ENCODE data around the gene RRBP1. TPM values are rescaled to one million over a fixed set of nuclear protein-coding genes. Genes with fewer than 3 reads are reported as not detected.

The RRBP1 gene
- total RNA-seq, 1 donor from 2014 or later, result 101 TPM

DNA sequence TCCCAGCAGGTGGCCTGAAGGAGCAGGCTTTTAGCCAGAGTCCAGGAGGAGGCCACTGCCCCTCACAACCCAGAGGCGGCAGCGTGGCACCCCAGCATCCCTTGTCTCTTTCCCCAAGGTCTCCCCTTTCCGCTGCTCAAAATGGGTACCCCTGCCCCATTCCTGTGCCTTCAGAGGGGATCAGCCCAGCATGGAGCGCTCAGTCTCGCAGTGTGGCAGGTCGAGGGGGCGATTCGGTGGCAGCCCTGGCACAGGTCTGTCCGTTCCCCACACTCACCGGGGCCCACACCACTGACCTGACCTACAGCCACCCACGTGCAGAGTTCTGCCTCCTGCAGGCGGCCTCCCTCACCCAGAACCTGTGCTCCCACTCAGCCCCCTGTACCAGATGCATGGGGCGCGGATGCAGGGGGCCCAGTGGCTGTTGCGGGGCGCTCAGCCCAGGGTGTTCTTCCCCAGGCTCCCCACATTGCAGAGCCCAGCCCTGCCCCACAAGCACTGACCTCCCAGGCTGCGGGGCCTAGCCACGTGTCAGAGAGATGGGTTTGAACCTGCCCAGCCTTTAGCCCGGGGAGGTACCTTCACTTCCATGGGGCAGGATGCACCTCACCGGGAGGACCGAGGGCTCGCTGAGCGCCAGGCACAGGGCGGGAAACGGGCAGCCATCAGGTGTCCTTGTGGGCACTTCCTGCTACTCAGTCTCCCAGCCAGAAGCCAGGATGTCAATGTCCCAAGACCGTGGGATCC, 70.3 kb downstream of the RRBP1 start:
- peak overlapping the region; percentile 84 to 93 for H3K27ac ChIP-seq
- H3K27me3 ChIP-seq, result no peaks in the 10 kb centered on the region
- TF ChIP-seq, protein P1, sequence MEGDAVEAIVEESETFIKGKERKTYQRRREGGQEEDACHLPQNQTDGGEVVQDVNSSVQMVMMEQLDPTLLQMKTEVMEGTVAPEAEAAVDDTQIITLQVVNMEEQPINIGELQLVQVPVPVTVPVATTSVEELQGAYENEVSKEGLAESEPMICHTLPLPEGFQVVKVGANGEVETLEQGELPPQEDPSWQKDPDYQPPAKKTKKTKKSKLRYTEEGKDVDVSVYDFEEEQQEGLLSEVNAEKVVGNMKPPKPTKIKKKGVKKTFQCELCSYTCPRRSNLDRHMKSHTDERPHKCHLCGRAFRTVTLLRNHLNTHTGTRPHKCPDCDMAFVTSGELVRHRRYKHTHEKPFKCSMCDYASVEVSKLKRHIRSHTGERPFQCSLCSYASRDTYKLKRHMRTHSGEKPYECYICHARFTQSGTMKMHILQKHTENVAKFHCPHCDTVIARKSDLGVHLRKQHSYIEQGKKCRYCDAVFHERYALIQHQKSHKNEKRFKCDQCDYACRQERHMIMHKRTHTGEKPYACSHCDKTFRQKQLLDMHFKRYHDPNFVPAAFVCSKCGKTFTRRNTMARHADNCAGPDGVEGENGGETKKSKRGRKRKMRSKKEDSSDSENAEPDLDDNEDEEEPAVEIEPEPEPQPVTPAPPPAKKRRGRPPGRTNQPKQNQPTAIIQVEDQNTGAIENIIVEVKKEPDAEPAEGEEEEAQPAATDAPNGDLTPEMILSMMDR (IDR thresholded peaks at IDR 0.05), result peak in 1 of 3 experiments; percentile 33
- H3K4me1 ChIP-seq, result peaks cover 40 to 81% of the 10 kb centered on the region in 2 donors
- H3K4me3 ChIP-seq, result peak overlapping the region in 1 of 2 donors; percentile 16
- peaks cover 54 to 57% of the 10 kb centered on the region in 2 donors for H3K36me3 ChIP-seq
- peak in 1 of 2 donors; percentile 67 for DNase-seq (ENCODE audit: low spot score in 2 of 2)
- H3K9me3 ChIP-seq, result no peaks in the 10 kb centered on the region
- intact Hi-C loops (cut with DNase I), result loop anchor here (2.0 kb wide), 2 partner anchors 23 to 41 kb away; partner anchors contain the start of gene DSTN

DNA sequence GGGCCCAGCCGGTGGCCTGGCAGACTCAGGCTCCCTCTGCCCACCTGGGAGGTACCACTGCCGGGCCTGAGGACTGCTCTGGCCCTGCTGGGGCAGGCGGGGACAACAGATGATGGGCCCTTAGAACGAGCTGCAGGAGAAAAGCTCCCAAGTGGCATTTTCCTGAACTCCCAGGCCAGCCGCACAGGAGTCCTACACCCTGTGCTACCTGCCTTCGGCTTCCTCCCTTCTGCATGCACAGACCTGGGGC, 70.8 kb downstream of the RRBP1 start:
- Histone ChIP-seq H3K36me3 (peaks cover 55 to 58% of the 10 kb centered on the region in 2 donors), H3K27ac (peak overlapping the region; percentile 84 to 93), H3K9me3 (no peaks in the 10 kb centered on the region), H3K4me3 (peak overlapping the region in 1 of 2 donors; percentile 16), H3K27me3 (no peaks in the 10 kb centered on the region), H3K4me1 (peaks cover 40 to 86% of the 10 kb centered on the region in 2 donors)
- TF ChIP-seq, protein P1 (IDR thresholded peaks at IDR 0.05), result peak in 1 of 3 experiments; percentile 36
- DNase-seq (ENCODE audit: low spot score in 2 of 2), result no peak
- intact Hi-C loops (cut with DNase I), result no loop called here

DNA sequence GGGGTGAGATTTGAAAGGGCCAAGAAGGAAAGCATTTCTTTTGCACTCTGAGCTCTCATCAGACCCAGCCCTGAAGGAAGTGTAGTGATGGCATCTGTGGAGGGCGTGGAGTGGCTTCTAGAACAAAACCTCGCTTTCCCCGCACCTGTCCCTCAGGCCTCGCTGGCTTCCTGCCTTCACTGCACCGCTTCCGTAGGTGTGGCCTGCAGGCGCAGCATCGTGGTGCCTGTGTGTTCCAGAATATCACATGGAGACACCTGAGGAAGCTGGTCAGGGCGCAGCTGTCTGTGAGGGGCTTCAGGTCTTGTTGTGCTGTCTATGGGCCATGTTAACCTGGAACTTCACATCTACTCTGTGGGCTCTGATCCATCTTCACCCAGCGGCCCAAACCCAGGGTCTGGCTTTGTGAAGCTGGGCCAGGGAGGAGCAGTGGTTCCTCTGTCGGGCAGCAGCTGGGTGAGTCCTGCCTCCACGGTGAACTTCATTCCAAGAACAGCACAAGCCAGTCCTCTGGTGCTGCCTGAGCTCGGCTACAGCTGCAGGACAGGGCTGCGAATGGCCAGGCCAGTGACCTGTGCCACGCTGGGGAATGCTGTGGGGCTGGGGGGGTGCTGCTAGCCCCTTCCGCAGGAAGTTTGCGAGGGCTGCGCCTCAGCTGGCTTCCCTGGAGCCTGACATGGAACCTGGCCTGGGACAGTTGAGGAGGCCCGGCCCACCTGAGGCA, 71.3 kb downstream of the RRBP1 start:
- Histone ChIP-seq H3K36me3 (peaks cover 55 to 59% of the 10 kb centered on the region in 2 donors), H3K27ac (peak overlapping the region; percentile 84 to 93), H3K4me3 (peak overlapping the region in 1 of 2 donors; percentile 16), H3K9me3 (no peaks in the 10 kb centered on the region), H3K27me3 (no peaks in the 10 kb centered on the region), H3K4me1 (peaks cover 40 to 91% of the 10 kb centered on the region in 2 donors)
- peak in 1 of 2 donors; percentile 70 for DNase-seq (ENCODE audit: low spot score in 2 of 2)
- intact Hi-C loops (cut with DNase I), result no loop called here
- TF ChIP-seq, protein P1 (IDR thresholded peaks at IDR 0.05), result no peak

DNA sequence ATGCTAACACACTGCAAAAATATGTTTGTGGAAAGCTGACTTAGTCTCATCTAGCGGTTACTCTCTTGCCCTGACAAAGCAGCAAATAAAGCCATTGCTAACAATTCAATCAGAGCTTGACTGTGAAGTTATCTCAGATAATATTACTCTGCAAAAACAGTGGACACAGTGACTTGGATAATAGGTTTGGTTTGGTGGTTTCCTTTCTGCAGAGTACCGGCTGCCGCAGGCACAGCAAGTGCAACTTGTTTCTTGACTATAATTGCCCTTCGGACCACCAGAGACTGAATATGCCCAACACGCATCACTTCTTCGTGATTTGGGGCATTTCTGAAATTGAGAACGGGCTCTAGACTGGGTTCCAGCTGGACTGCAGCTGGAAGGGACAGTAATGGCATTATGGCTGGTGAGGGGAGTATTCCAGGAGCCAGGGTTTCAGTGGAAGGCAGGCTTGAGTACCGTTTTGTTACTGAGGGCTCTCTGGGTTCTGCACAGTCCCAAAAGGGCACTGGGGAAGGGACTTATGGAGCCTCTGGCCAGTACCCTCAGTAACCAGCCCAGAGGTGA, 72.1 kb downstream of the RRBP1 start:
- peak in 1 of 2 donors; percentile 52 for DNase-seq (ENCODE audit: low spot score in 2 of 2)
- no peaks in the 10 kb centered on the region for H3K9me3 ChIP-seq
- peaks cover 58 to 64% of the 10 kb centered on the region in 2 donors for H3K36me3 ChIP-seq
- TF ChIP-seq, protein P1 (IDR thresholded peaks at IDR 0.05), result no peak
- H3K4me3 ChIP-seq, result peak overlapping the region in 1 of 2 donors; percentile 16
- intact Hi-C loops (cut with DNase I), result no loop called here
- no peaks in the 10 kb centered on the region for H3K27me3 ChIP-seq
- peaks cover 46 to 93% of the 10 kb centered on the region in 2 donors for H3K4me1 ChIP-seq
- peak overlapping the region; percentile 84 to 93 for H3K27ac ChIP-seq

DNA sequence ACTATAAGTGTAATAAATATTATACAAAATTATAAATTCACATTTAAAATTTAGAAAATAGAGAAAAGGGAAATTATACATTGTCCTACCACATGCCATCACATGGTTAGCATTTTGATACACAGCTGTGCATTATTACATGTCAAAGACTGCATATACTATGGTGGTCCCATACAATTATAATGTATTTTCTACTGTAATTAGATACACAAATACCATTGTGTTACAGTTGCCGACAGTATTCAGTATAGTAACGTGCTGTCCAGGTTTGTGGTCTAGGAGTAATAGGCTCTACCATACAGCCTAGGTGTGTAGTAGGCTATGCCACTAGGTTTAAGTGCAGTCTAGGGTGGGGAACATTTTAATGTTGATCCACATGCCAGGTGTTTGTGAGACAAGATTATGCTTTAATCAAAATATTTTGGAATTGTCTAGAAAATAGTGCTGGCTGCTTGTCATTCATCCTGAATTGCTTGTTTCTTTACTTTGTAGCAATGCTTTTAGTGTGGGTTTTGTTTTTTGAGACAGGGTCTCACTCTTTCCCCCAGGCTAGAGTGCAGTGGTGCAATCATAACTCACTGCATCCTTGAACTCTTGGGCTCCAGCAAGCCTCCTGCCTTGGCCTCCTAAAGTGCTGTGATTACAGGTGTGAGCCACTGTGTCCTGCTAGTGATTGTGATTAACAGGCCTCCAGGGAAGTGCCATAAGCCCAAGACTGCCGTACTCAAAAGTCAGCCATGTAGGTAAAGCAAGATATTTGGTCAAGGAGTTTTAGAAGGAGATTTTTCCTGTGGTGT, 73.1 kb downstream of the RRBP1 start:
- H3K4me1 ChIP-seq, result peaks cover 48 to 93% of the 10 kb centered on the region in 2 donors
- TF ChIP-seq, protein P1 (IDR thresholded peaks at IDR 0.05), result no peak
- H3K36me3 ChIP-seq, result peaks cover 64 to 68% of the 10 kb centered on the region in 2 donors
- peak overlapping the region; percentile 84 to 93 for H3K27ac ChIP-seq
- H3K27me3 ChIP-seq, result no peaks in the 10 kb centered on the region
- no peak for DNase-seq (ENCODE audit: low spot score in 2 of 2)
- intact Hi-C loops (cut with DNase I), result no loop called here
- peak overlapping the region in 1 of 2 donors; percentile 7 for H3K4me3 ChIP-seq
- no peaks in the 10 kb centered on the region for H3K9me3 ChIP-seq
